ENCODE measurements around the gene NPAS1. TPM values are rescaled to one million over a fixed set of nuclear protein-coding genes. Genes with fewer than 3 reads are reported as not detected.

NPAS1 gene
- total RNA-seq, 1 donor from 2014 or later: 0.08 TPM

- no peak for ATAC-seq
- no peak for DNase-seq (ENCODE audit: low spot score)
These were observed 714 bp upstream of the NPAS1 start for GRCh38 chr19:47018923-47019322.

- DNase-seq (ENCODE audit: low spot score): no peak
- ATAC-seq: no peak
These were observed 632 bp downstream of the NPAS1 start for GRCh38 chr19:47020132-47020805.

- DNase-seq (ENCODE audit: low spot score): no peak
- no peak for ATAC-seq
These were observed 1.4 kb downstream of the NPAS1 start for GRCh38 chr19:47020992-47021496.

GRCh38 chr19:47021536-47022139 is 2.0 kb downstream of the NPAS1 start:
- ATAC-seq: peak; percentile 21
- no peak for DNase-seq (ENCODE audit: low spot score)

- ATAC-seq (no peak), DNase-seq (ENCODE audit: low spot score) (no peak)
These were observed 2.5 kb downstream of the NPAS1 start for GRCh38 chr19:47022140-47022536.

GRCh38 chr19:47022541-47023447 is 3.2 kb downstream of the NPAS1 start:
- ATAC-seq: peak; percentile 42
- DNase-seq (ENCODE audit: low spot score): no peak

- peak; percentile 34 for ATAC-seq
- no peak for DNase-seq (ENCODE audit: low spot score)
These were observed 3.8 kb downstream of the NPAS1 start for GRCh38 chr19:47023448-47023794.

GRCh38 chr19:47024502-47024901 is 4.9 kb downstream of the NPAS1 start:
- no peak for ATAC-seq

GRCh38 chr19:47026156-47026555 is 6.5 kb downstream of the NPAS1 start:
- ATAC-seq (no peak), DNase-seq (ENCODE audit: low spot score) (no peak)

More at GRCh38 chr19:47024502-47024901, 4.9 kb downstream of the NPAS1 start:
- DNase-seq (ENCODE audit: low spot score): no peak

GRCh38 chr19:47026889-47027288 is 7.3 kb downstream of the NPAS1 start:
- ATAC-seq (no peak), DNase-seq (ENCODE audit: low spot score) (no peak)

GRCh38 chr19:47027586-47028088 is 8.0 kb downstream of the NPAS1 start:
- ATAC-seq (no peak), DNase-seq (ENCODE audit: low spot score) (no peak)

GRCh38 chr19:47028195-47028601 is 8.6 kb downstream of the NPAS1 start:
- ATAC-seq (no peak), DNase-seq (ENCODE audit: low spot score) (no peak)

GRCh38 chr19:47032171-47032811 is 12.7 kb downstream of the NPAS1 start:
- DNase-seq (ENCODE audit: low spot score): no peak
- ATAC-seq: peak; percentile 75

- peak; percentile 96 for ATAC-seq
- peak; percentile 84 for DNase-seq (ENCODE audit: low spot score)
These were observed 15.8 kb downstream of the NPAS1 start for GRCh38 chr19:47035127-47036096.

- ATAC-seq: peak; percentile 22
- DNase-seq (ENCODE audit: low spot score): no peak
These were observed 16.5 kb downstream of the NPAS1 start for GRCh38 chr19:47036097-47036651.

GRCh38 chr19:47037766-47038165 is 18.1 kb downstream of the NPAS1 start:
- ATAC-seq: no peak
- no peak for DNase-seq (ENCODE audit: low spot score)

- ATAC-seq (no peak), DNase-seq (ENCODE audit: low spot score) (no peak)
These were observed 19.7 kb downstream of the NPAS1 start for GRCh38 chr19:47039239-47039874.

GRCh38 chr19:47040869-47041268 is 21.2 kb downstream of the NPAS1 start:
- DNase-seq (ENCODE audit: low spot score) (no peak), ATAC-seq (no peak)
